Suprapubic skin (tissue), 4 donors: Measurements from ENCODE around the gene NRSN2. TPM values are rescaled to one million over a fixed set of nuclear protein-coding genes. Genes with fewer than 3 reads are reported as not detected.
"Not testable (repeated sequence)": the region's sequence is repeated elsewhere in the genome, so short reads cannot be mapped to it uniquely, and the experiment has no call there.

ENCODE experiments used
- DNase-seq, 2 donors: peaks; one replicate each; pipeline ENCODE4 v3.0.0-alpha.2; 2019; ENCODE audit warnings: low spot score in 2 of 2
- H3K27ac ChIP-seq: fragments of 200-600 bp; sonication (generic); one replicate; pipeline ENCODE4 v1.5.1; 2019
- H3K27me3 ChIP-seq: fragments of 200-600 bp; sonication (generic); one replicate; pipeline ENCODE4 v1.5.1; 2019
- H3K36me3 ChIP-seq: fragments of 200-600 bp; sonication (generic); one replicate; pipeline ENCODE4 v1.5.1; 2019
- H3K4me1 ChIP-seq: fragments of 200-600 bp; sonication (generic); one replicate; pipeline ENCODE4 v1.5.1; 2019
- H3K4me3 ChIP-seq: fragments of 200-600 bp; sonication (generic); one replicate; pipeline ENCODE4 v1.5.1; 2019; ENCODE audit warnings: mild to moderate bottlenecking
- H3K9me3 ChIP-seq: fragments of 200-600 bp; sonication (generic); one replicate; pipeline ENCODE4 v1.5.1; 2019
- CTCF ChIP-seq, 2 donors: fragments of 200-600 bp in 1 of 2; fragments of 450-650 bp in 1 of 2; sonication (generic) in 1 of 2; IDR thresholded peaks; one replicate each; pipeline ENCODE4 v1.5.1; 2016 to 2019; ENCODE audit warnings: antibody characterized with exemption in 2 of 2, mild to moderate bottlenecking in 1 of 2, moderate library complexity in 1 of 2
- EP300 ChIP-seq: sonication (generic); formaldehyde crosslinking; IDR thresholded peaks from one replicate; pipeline ENCODE4 v1.6.1; 2017; ENCODE audit warnings: antibody characterized with exemption
- POLR2A ChIP-seq, 2 donors: fragments of 450-650 bp; IDR thresholded peaks; one replicate each; pipeline ENCODE4 v1.6.1; 2017; ENCODE audit warnings: antibody characterized with exemption in 2 of 2, mild to moderate bottlenecking in 2 of 2, moderate library complexity in 2 of 2
- POLR2AphosphoS5 ChIP-seq, 3 donors: sonication (generic); formaldehyde crosslinking; IDR thresholded peaks; one replicate each; pipeline ENCODE4 v1.6.1; 2017; ENCODE audit warnings: antibody characterized with exemption in 3 of 3
- WGBS: methylation state at CpG from one replicate; pipeline ENCODE4 v1.1.5; 2018; 5-methylcytosine and 5-hydroxymethylcytosine counted together
- total RNA-seq, 4 donors: library from RNA; depleted of rRNA; stranded (reverse); fragments of >200 nt; gene quantifications; one replicate each; pipeline ENCODE4 v1.1.0, GENCODE V29; 2016

NRSN2 gene
- total RNA-seq, 4 donors from 2014 or later, result 8.1 to 11.4 (median 10.9) TPM

GRCh38 chr20:348972-349841 lies 2.3 kb downstream of the NRSN2 start:
- no peak overlapping the region for H3K4me3 ChIP-seq
- peaks cover 20% of the 10 kb centered on the region for H3K4me1 ChIP-seq
- peaks cover 15% of the 10 kb centered on the region for H3K36me3 ChIP-seq
- no peaks in the 10 kb centered on the region for H3K27me3 ChIP-seq
- TF ChIP-seq POLR2AphosphoS5 (IDR thresholded peaks at IDR 0.05), result no peak
- TF ChIP-seq EP300, result no peak
- TF ChIP-seq CTCF (IDR thresholded peaks at IDR 0.05), result no peak
- TF ChIP-seq POLR2A (IDR thresholded peaks at IDR 0.05), result no peak
- no peaks in the 10 kb centered on the region for H3K9me3 ChIP-seq
- DNase-seq, result no peak
- H3K27ac ChIP-seq, result no peak overlapping the region
- WGBS, result 88% methylated on average over 18 of the region's 19 CpGs

DNA sequence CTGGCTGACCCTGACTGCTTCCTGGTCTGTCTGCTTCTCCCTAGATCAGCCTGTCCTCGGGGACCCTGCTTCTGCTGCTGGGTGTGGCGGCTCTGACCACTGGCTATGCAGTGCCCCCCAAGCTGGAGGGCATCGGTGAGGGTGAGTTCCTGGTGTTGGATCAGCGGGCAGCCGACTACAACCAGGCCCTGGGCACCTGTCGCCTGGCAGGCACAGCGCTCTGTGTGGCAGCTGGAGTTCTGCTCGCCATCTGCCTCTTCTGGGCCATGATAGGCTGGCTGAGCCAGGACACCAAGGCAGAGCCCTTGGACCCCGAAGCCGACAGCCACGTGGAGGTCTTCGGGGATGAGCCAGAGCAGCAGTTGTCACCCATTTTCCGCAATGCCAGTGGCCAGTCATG lies 6.3 kb downstream of the NRSN2 start:
- WGBS, result 92% methylated on average over 6 of the region's 13 CpGs
- H3K4me1 ChIP-seq, result peaks cover 4% of the 10 kb centered on the region
- DNase-seq, result no peak
- no peaks in the 10 kb centered on the region for H3K27me3 ChIP-seq
- H3K36me3 ChIP-seq, result peaks cover 11% of the 10 kb centered on the region
- TF ChIP-seq POLR2A (IDR thresholded peaks at IDR 0.05), result no peak
- no peak for TF ChIP-seq EP300
- no peak for TF ChIP-seq POLR2AphosphoS5 (IDR thresholded peaks at IDR 0.05)
- no peak for TF ChIP-seq CTCF (IDR thresholded peaks at IDR 0.05)
- H3K9me3 ChIP-seq, result no peaks in the 10 kb centered on the region
- no peak overlapping the region for H3K27ac ChIP-seq
- no peak overlapping the region for H3K4me3 ChIP-seq

DNA sequence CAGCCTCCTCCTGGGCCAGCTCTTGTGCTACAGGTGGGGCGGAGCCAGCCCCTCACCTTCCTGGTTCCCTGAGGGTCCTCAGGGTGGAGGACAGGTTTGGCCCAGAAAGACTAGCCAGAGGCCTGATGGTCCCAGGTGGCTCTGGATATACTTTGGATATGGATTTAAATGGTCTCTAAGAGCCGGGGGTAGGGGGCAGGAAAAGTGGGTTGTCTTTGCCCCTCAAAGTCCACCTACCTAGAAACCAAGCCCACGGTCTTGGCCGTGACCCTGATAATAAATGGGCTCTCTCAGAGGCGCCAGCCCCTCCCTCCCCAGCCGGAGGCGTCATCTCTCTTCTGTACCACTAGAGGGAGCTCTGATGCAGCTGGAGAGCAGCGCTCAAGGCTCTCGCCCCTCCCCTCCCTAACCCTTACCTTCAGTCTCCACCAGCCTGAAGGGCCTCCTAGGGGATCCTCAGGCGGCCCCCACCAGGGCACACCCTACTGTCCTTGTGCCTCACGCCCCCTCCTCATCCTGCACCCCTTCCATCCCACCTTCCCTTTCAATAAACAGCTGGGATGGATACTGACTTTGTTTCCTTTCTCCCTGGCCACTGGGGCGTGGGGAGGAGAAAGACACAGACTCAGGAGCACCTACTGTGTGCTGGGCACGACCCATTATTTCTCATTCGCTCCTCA lies 7.5 kb downstream of the NRSN2 start:
- whole genome bisulfite sequencing, result 15% methylated on average over 13 of the region's 14 CpGs
- DNase-seq, result peak in 1 of 2 donors; percentile 79
- no peaks in the 10 kb centered on the region for H3K27me3 ChIP-seq

GRCh38 chr20:356154-356553 lies 9.2 kb downstream of the NRSN2 start:
- not testable (repeated sequence) for H3K4me3 ChIP-seq, H3K27me3 ChIP-seq, DNase-seq, H3K27ac ChIP-seq, H3K9me3 ChIP-seq
- WGBS, result 53% methylated on average over 2 of the region's 2 CpGs
- H3K36me3 ChIP-seq, result peaks cover 10% of the 10 kb centered on the region
- peaks cover 15% of the 10 kb centered on the region for H3K4me1 ChIP-seq

More for the DNA sequence above, 7.5 kb downstream of the NRSN2 start:
- Histone ChIP-seq H3K9me3 (no peaks in the 10 kb centered on the region), H3K27ac (no peak overlapping the region), H3K4me3 (no peak overlapping the region), H3K36me3 (peaks cover 11% of the 10 kb centered on the region), H3K4me1 (peaks cover 3% of the 10 kb centered on the region)
- no peak for TF ChIP-seq POLR2AphosphoS5 (IDR thresholded peaks at IDR 0.05)
- TF ChIP-seq CTCF (IDR thresholded peaks at IDR 0.05), result peak; percentile 78 to 90
- no peak for TF ChIP-seq POLR2A (IDR thresholded peaks at IDR 0.05)
- TF ChIP-seq EP300, result no peak

GRCh38 chr20:356745-357144 lies 9.8 kb downstream of the NRSN2 start:
- Histone ChIP-seq H3K27me3 (no peaks in the 10 kb centered on the region), H3K9me3 (no peaks in the 10 kb centered on the region), H3K4me1 (peaks cover 15% of the 10 kb centered on the region), H3K36me3 (peaks cover 7% of the 10 kb centered on the region), H3K4me3 (no peak overlapping the region), H3K27ac (no peak overlapping the region)
- TF ChIP-seq POLR2A (IDR thresholded peaks at IDR 0.05) (no peak), POLR2AphosphoS5 (IDR thresholded peaks at IDR 0.05) (no peak), CTCF (IDR thresholded peaks at IDR 0.05) (no peak)
- no peak for DNase-seq
- 56% methylated on average over 10 of the region's 10 CpGs for WGBS
